GM13977 (cell line): ENCODE measurements around the gene SUN1.

Experiments
- DNase-seq: peaks from one replicate; pipeline ENCODE4 v3.0.0; 2012; ENCODE audit warnings: low spot score
- CTCF ChIP-seq: IDR thresholded peaks from 2 replicates; pipeline ENCODE4 v1.5.1; 2012; ENCODE audit warnings: mild to moderate bottlenecking, control low read depth; ENCODE audit not compliant: insufficient read depth; ENCODE audit errors: extremely low read depth, missing control alignments
- in situ Hi-C: fragments of 300-500 bp; cut with MboI; formaldehyde crosslinking; loops from one replicate; pipeline ENCODE4 v1.12.0; 2022; ENCODE audit warnings: low sequenced_read_pairs, low pct_unique_long_range_greater_than_20kb, mixed read lengths, inconsistent platforms; ENCODE audit not compliant: unreplicated experiment

The SUN1 gene

GRCh38 chr7:863106-863505 is 30.8 kb downstream of the SUN1 start:
- in situ Hi-C loops, result loop anchor here (10.0 kb wide), 1 partner anchor 78 kb away; no protein-coding TSS in a partner anchor
- TF ChIP-seq CTCF, result no peak
- DNase-seq, result no peak

GRCh38 chr7:865921-866320 is 33.6 kb downstream of the SUN1 start:
- no peak for TF ChIP-seq CTCF
- DNase-seq, result no peak
- in situ Hi-C loops, result loop anchor here (10.0 kb wide), 1 partner anchor 81 kb away; no protein-coding TSS in a partner anchor

DNA sequence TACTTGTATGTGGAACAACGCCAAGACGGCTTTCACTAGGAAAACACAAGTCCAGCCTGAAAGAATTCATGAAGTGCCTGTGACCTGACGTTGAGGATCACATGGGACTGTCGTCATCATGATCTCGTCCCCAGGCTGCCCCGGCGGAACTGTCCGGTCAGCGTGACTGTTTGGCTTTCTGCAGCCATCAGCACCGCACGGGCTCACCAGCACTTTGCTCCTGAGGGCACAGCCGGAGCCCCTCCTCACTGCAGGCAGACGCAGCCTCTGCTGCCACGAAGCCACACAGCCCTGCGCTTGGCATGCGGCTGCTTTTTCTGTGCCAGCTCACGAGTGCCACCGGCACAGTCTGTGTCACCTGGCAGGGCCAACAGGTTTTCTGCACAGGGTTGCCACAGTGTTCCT is 34.7 kb downstream of the SUN1 start:
- in situ Hi-C loops, result loop anchor here (10.0 kb wide), 1 partner anchor 82 kb away; no protein-coding TSS in a partner anchor
- no peak for TF ChIP-seq CTCF
- no peak for DNase-seq

DNA sequence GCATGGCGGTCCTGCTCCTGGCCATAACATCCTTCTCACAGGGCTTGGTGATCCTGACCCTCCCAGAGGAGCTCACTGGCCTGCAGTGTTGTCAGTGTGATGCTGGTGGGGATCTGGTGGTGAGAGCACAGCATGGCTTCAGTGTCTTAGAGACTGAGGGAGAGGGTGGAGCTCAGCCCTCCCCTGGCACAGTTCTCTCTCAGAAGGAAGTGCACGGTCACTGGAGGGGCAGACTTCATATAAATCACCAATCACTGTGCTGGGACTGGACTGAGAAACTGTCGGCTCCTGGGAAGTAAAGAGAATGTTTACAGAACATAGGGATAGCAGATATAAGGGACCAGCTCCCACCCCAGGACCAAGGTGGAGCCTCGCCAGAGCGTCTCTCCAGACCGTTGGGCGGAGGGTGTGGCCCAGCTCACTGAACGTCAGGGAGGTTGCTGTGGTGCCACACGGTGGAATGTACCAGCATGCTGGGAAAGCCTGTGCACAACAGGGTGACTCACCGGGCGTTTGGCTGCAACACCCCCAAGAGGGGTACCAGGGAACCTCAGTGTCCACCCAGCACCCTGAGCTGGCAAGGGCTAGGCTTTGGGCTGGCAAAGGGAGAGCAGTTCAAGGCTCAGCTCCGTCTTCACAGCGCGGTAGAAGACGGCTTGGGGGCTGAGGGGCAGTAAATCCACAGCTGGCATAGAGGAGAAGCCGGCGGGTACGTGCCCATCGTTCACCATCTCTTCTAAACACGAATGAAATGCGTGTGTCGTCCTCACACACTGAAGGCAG is 35.3 kb downstream of the SUN1 start:
- DNase-seq, result no peak

GRCh38 chr7:868189-868486 is 35.9 kb downstream of the SUN1 start:
- no peak for TF ChIP-seq CTCF
- no peak for DNase-seq
- in situ Hi-C loops, result loop anchor here (10.0 kb wide), 1 partner anchor 83 kb away; no protein-coding TSS in a partner anchor

More for the DNA sequence above, 35.3 kb downstream of the SUN1 start:
- no peak for TF ChIP-seq CTCF
- in situ Hi-C loops, result loop anchor here (10.0 kb wide), 1 partner anchor 83 kb away; no protein-coding TSS in a partner anchor

DNA sequence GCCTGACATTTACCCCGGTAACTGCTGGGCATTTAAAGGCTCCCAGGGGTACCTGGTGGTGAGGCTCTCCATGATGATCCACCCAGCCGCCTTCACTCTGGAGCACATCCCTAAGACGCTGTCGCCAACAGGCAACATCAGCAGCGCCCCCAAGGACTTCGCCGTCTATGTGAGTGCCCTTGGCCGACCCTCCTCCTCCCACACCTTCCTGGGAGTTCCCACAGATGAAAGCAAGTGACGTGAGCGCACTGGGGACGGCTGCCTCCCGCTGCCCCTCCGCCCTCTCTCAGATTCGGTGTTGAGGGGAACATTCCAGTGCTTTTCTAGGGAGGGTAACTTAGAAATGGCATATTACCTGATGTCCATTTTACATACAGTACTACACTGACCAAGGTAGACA is 37.1 kb downstream of the SUN1 start:
- DNase-seq, result no peak
- in situ Hi-C loops, result loop anchor here (10.0 kb wide), 1 partner anchor 85 kb away; no protein-coding TSS in a partner anchor
- TF ChIP-seq CTCF, result no peak
